ENCODE measurements around the gene MLF1.

DNA sequence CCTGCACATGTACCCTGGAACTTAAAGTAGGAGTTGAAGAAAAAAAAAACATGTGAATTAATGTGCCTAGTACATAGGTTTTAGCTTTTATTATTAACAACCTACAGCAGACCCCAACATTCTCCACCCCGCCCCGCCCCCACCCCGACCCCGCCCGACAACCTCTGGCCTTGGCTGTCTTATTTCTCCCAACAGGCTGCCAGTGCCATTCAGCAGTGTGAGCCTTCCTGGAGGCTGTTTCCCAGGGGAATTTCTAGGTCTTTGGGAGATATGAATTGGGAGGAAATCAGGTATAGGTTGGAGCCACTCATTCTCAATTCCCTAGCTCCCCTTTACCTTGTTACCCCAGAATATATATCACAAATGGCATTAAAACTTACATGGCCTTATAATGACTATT is 8.3 kb upstream of the MLF1 start:
- TF ChIP-seq, protein P1, sequence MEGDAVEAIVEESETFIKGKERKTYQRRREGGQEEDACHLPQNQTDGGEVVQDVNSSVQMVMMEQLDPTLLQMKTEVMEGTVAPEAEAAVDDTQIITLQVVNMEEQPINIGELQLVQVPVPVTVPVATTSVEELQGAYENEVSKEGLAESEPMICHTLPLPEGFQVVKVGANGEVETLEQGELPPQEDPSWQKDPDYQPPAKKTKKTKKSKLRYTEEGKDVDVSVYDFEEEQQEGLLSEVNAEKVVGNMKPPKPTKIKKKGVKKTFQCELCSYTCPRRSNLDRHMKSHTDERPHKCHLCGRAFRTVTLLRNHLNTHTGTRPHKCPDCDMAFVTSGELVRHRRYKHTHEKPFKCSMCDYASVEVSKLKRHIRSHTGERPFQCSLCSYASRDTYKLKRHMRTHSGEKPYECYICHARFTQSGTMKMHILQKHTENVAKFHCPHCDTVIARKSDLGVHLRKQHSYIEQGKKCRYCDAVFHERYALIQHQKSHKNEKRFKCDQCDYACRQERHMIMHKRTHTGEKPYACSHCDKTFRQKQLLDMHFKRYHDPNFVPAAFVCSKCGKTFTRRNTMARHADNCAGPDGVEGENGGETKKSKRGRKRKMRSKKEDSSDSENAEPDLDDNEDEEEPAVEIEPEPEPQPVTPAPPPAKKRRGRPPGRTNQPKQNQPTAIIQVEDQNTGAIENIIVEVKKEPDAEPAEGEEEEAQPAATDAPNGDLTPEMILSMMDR (IDR thresholded peaks at IDR 0.05 in 2 of 3, conservative IDR thresholded peaks at IDR 0.05 in 1 of 3; ENCODE audit: borderline replicate concordance in 1 of 3, insufficient read depth in 1 of 3, low read depth in 2 of 3, low read length in 2 of 3): no peak
- TF ChIP-seq SIN3A (IDR thresholded peaks at IDR 0.05; ENCODE audit: low read depth): no peak
- TF ChIP-seq EZH2 (IDR thresholded peaks at IDR 0.05): no peak
- no peak for TF ChIP-seq CEBPB (IDR thresholded peaks at IDR 0.05; ENCODE audit: low read depth)
- TF ChIP-seq SRF (IDR thresholded peaks at IDR 0.05; ENCODE audit: low read depth): no peak
- TF ChIP-seq, protein P2, sequence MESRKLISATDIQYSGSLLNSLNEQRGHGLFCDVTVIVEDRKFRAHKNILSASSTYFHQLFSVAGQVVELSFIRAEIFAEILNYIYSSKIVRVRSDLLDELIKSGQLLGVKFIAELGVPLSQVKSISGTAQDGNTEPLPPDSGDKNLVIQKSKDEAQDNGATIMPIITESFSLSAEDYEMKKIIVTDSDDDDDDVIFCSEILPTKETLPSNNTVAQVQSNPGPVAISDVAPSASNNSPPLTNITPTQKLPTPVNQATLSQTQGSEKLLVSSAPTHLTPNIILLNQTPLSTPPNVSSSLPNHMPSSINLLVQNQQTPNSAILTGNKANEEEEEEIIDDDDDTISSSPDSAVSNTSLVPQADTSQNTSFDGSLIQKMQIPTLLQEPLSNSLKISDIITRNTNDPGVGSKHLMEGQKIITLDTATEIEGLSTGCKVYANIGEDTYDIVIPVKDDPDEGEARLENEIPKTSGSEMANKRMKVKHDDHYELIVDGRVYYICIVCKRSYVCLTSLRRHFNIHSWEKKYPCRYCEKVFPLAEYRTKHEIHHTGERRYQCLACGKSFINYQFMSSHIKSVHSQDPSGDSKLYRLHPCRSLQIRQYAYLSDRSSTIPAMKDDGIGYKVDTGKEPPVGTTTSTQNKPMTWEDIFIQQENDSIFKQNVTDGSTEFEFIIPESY (IDR thresholded peaks at IDR 0.05; ENCODE audit: extremely low read depth, insufficient replicate concordance, low read length): no peak
- TF ChIP-seq, protein P3, sequence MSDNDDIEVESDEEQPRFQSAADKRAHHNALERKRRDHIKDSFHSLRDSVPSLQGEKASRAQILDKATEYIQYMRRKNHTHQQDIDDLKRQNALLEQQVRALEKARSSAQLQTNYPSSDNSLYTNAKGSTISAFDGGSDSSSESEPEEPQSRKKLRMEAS (IDR thresholded peaks at IDR 0.05): no peak
- no peak for TF ChIP-seq EGR1 (IDR thresholded peaks at IDR 0.05; ENCODE audit: low read depth)
- no peak for TF ChIP-seq ZFX (IDR thresholded peaks at IDR 0.05)
- no peak for TF ChIP-seq POLR2AphosphoS5 (IDR thresholded peaks at IDR 0.05; ENCODE audit: low read depth, low read length)
- no peak for TF ChIP-seq POLR2A (IDR thresholded peaks at IDR 0.05; ENCODE audit: borderline replicate concordance, extremely low read depth, insufficient read depth, insufficient read length)
- no peak for TF ChIP-seq CBX3 (IDR thresholded peaks at IDR 0.05; ENCODE audit: low read depth)
- no peak for TF ChIP-seq SP1 (IDR thresholded peaks at IDR 0.05; ENCODE audit: low read depth)

All from HCT116 (cell line).